Right lobe of liver (tissue), 6 donors: ENCODE measurements around the gene COMP. TPM values are rescaled to one million over a fixed set of nuclear protein-coding genes. Genes with fewer than 3 reads are reported as not detected.

Experiments
- ATAC-seq, 4 donors: fragments of 200-7000 bp; cut with Tn5 transposase; one replicate each; pipeline ENCODE4 v1.9.1; 2020; ENCODE audit warnings: mild to moderate bottlenecking in 4 of 4, moderate library complexity in 4 of 4
- DNase-seq, 3 donors: peaks; one replicate each; pipeline ENCODE4 v3.0.0-alpha.2; 2020
- H3K27ac ChIP-seq, 3 donors: fragments of 200-600 bp; one replicate each; pipeline ENCODE4 v1.8.0; 2022
- H3K27me3 ChIP-seq, 2 donors: fragments of 200-600 bp; one replicate each; pipeline ENCODE4 v1.8.0; 2022
- H3K36me3 ChIP-seq, 4 donors: fragments of 200-600 bp; sonication (generic) in 1 of 4; one replicate each; pipeline versions ENCODE4 v1.5.1 to v1.8.0; 2017 to 2022; ENCODE audit warnings: control low read depth in 1 of 4
- H3K4me1 ChIP-seq, 4 donors: fragments of 200-600 bp; sonication (generic) in 1 of 4; one replicate each; pipeline versions ENCODE4 v1.5.1 to v1.8.0; 2017 to 2022; ENCODE audit warnings: control low read depth in 1 of 4
- H3K4me3 ChIP-seq, 3 donors: fragments of 200-600 bp; one replicate each; pipeline ENCODE4 v1.8.0; 2022
- H3K9me3 ChIP-seq, 4 donors: fragments of 200-600 bp; sonication (generic) in 1 of 4; one replicate each; pipeline versions ENCODE4 v1.5.1 to v1.8.0; 2017 to 2022; ENCODE audit warnings: control low read depth in 1 of 4
- POLR2A ChIP-seq: fragments of 450-650 bp; IDR thresholded peaks from one replicate; pipeline ENCODE4 v1.6.1; 2017; ENCODE audit warnings: antibody characterized with exemption, mild to moderate bottlenecking
- WGBS: methylation state at CpG from one replicate; pipeline ENCODE4 v1.1.6; 2018; ENCODE audit warnings: low coverage, low lambda C conversion rate; ENCODE audit not compliant: insufficient coverage; ENCODE audit errors: missing lambda C conversion rate; 5-methylcytosine and 5-hydroxymethylcytosine counted together
- intact Hi-C, 2 donors: fragments of 100-400 bp; cut with DNase I; formaldehyde crosslinking; loops; one replicate each; pipeline versions ENCODE4 v1.11.2 to v1.14.1; 2022
- total RNA-seq, 6 experiments: library from RNA; depleted of rRNA in 2 of 6; stranded (reverse); fragments of >200 nt in 2 of 6; fragmentation: NEBNext Ultra II Directional in 3 of 6; extraction: Animal tissue kit (Norgen Biotek cat#: 25700) in 3 of 6; gene quantifications; one replicate each; pipeline versions ENCODE4 v1.1.0 to v1.2.4, GENCODE V29; 2016 to 2023
- TF ChIP-seq, protein P1 (sequence below), 4 donors: fragments of 200-600 bp in 3 of 4; fragments of 450-650 bp in 1 of 4; IDR thresholded peaks; one replicate each; pipeline versions ENCODE4 v1.5.1 to v1.8.0; 2016 to 2022; ENCODE audit warnings: antibody characterized with exemption in 4 of 4, mild to moderate bottlenecking in 2 of 4
- donor health status: DM: no; HTN: yes; CAD: no.
- donor health status: DM: no; HTN: no; CAD: no.
- donor health status: DM: no; HTN: no; CAD: no.
- donor health status: DM: no; HTN: yes; CAD: no.
- donor health status: DM: no; HTN: yes; CAD: no.

Gene COMP
- total RNA-seq, 6 experiments from 2014 or later: 0.11 to 0.31 TPM; not detected in 4

GRCh38 chr19:18794029-18794313, 2.9 kb upstream of the COMP start:
- Histone ChIP-seq H3K36me3 (no peaks in the 10 kb centered on the region), H3K27ac (no peak overlapping the region), H3K9me3 (no peaks in the 10 kb centered on the region), H3K4me1 (peaks cover 0 to 6% (median 0%) of the 10 kb centered on the region in 4 donors), H3K27me3 (peaks cover 1 to 20% of the 10 kb centered on the region in 2 donors), H3K4me3 (no peak overlapping the region)
- DNase-seq (no peak), ATAC-seq (no peak)
- intact Hi-C loops: no loop called here
- no peak for TF ChIP-seq POLR2A
- TF ChIP-seq, protein P1, sequence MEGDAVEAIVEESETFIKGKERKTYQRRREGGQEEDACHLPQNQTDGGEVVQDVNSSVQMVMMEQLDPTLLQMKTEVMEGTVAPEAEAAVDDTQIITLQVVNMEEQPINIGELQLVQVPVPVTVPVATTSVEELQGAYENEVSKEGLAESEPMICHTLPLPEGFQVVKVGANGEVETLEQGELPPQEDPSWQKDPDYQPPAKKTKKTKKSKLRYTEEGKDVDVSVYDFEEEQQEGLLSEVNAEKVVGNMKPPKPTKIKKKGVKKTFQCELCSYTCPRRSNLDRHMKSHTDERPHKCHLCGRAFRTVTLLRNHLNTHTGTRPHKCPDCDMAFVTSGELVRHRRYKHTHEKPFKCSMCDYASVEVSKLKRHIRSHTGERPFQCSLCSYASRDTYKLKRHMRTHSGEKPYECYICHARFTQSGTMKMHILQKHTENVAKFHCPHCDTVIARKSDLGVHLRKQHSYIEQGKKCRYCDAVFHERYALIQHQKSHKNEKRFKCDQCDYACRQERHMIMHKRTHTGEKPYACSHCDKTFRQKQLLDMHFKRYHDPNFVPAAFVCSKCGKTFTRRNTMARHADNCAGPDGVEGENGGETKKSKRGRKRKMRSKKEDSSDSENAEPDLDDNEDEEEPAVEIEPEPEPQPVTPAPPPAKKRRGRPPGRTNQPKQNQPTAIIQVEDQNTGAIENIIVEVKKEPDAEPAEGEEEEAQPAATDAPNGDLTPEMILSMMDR (IDR thresholded peaks at IDR 0.05): no peak
- 57% methylated on average over 5 of the region's 5 CpGs for WGBS

DNA sequence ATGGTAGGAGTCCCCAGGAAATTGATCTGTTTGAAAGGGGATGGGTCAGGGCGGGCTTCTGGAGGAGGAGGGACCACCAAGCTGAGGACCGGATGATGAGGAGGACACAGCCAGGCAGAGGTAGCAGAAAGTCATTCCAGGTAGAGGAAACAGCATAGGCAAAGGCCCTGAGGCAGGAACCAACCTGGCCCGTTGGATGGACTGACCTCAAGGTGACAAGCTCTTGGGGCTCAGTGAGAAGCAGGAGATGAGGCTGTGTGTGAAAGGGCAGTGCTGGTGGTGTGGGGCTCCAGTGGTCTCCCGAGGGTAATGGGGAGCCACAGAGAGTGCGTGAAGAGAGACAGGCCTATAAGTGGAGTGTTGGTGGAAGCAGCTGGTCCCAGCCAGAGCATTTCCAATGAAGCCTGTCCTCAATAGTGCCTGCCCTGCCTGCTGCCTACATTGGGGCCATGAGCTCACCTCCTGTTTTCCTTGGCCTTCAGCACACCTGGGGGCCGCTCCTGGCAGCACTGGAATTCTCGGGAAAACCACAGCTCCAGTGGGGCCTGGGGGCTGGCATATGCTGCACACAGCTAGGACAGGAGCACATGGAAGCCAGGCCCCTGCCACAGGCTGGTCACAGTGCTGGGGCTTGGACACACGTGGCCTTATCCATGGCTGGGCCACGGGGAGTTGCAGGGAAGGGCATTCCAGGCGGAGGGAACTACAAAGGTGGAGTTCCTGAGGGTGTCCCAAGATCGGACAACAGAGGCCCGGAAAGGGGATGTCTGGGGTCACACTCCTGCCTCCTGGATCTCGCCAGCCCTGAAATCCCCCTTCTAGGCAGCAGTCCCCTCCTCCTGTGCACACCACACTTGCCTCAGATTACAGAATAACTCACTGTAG, 2.3 kb upstream of the COMP start:
- intact Hi-C loops: no loop called here
- Histone ChIP-seq H3K27ac (no peak overlapping the region), H3K27me3 (peaks cover 7 to 26% of the 10 kb centered on the region in 2 donors), H3K4me1 (peaks cover 0 to 6% (median 0%) of the 10 kb centered on the region in 4 donors), H3K9me3 (no peaks in the 10 kb centered on the region), H3K4me3 (no peak overlapping the region), H3K36me3 (no peaks in the 10 kb centered on the region)
- 71% methylated on average over 9 of the region's 13 CpGs for WGBS
- TF ChIP-seq, protein P1 (IDR thresholded peaks at IDR 0.05): no peak
- no peak for DNase-seq
- ATAC-seq: no peak

DNA sequence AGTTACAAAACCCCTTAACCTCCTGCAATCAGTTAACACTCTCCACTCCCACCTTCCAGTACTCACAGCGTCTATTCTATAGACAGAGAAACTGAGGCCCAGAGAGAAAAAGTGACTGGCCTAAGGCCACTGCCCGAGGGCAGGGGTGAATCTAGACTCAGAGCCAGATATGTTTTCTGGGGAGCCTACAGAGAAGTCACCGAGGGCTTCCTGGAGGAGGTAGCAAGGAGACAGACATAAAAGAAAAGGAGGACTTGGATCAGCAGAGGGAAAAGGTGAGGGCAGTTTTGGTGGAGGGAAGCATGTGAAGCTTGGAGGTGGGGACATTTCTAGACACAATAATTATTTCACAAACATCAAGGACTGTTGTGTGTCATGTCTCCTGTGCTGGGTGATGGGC, 1.6 kb upstream of the COMP start:
- H3K36me3 ChIP-seq: no peaks in the 10 kb centered on the region
- DNase-seq (no peak), ATAC-seq (no peak)
- intact Hi-C loops: no loop called here
- H3K9me3 ChIP-seq: no peaks in the 10 kb centered on the region
- peaks cover 15 to 32% of the 10 kb centered on the region in 2 donors for H3K27me3 ChIP-seq
- TF ChIP-seq POLR2A: no peak
- TF ChIP-seq, protein P1 (IDR thresholded peaks at IDR 0.05): no peak
- WGBS: 60% methylated on average over 1 of the region's 3 CpGs
- H3K4me1 ChIP-seq: peaks cover 0 to 6% (median 0%) of the 10 kb centered on the region in 4 donors
- no peak overlapping the region for H3K27ac ChIP-seq
- no peak overlapping the region for H3K4me3 ChIP-seq

DNA sequence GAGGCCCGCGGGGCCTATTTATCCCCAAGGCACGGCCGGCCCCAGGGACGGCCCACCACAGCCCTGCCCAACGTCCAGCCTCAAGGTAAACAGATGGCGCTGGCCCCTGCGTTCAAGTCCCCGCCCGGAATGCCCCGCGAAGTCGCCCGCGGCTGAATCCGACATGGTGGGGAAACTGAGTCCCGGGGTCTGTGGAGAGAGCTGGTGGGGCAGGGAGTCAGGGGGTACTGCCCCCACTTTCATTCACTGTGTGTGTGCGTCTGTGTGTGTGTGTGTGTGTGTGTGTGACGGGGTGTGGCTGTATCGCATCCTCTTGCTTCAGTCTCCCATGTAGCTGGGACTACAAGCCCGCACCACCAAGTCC, 192 bp upstream of the COMP start:
- no peak for ATAC-seq
- Histone ChIP-seq H3K4me1 (peaks cover 0 to 6% (median 0%) of the 10 kb centered on the region in 4 donors), H3K4me3 (no peak overlapping the region), H3K36me3 (no peaks in the 10 kb centered on the region), H3K27ac (no peak overlapping the region), H3K9me3 (no peaks in the 10 kb centered on the region), H3K27me3 (peaks cover 20 to 41% of the 10 kb centered on the region in 2 donors)
- TF ChIP-seq, protein P1 (IDR thresholded peaks at IDR 0.05): no peak
- TF ChIP-seq POLR2A: no peak
- no CpG with 5 or more reads among the region's 21 CpGs for WGBS
- intact Hi-C loops: no loop called here
- DNase-seq: peak in 1 of 3 donors; percentile 33
